NT2/D1 (cell line): Measurements from ENCODE around the gene LCORL.
"Not testable (repeated sequence)": the region's sequence is repeated elsewhere in the genome, so short reads cannot be mapped to it uniquely, and the experiment has no call there.

Experiments used
- DNase-seq: peaks from one replicate; pipeline ENCODE4 v3.0.0-alpha.2; 2011; ENCODE audit warnings: low read depth, low spot score
- H3K27me3 ChIP-seq: 2 replicates; pipeline ENCODE4 v1.6.0; 2011; ENCODE audit warnings: mild to moderate bottlenecking; ENCODE audit not compliant: insufficient read length, insufficient read depth
- H3K36me3 ChIP-seq: 2 replicates; pipeline ENCODE4 v1.6.1; 2011; ENCODE audit warnings: mild to moderate bottlenecking, low read length, mixed read lengths; ENCODE audit not compliant: insufficient read depth, insufficient read length
- H3K4me1 ChIP-seq: 2 replicates; pipeline ENCODE4 v1.5.1; 2011; ENCODE audit not compliant: insufficient read depth, insufficient read length
- H3K4me3 ChIP-seq: 2 replicates; pipeline ENCODE4 v1.5.1; 2011; ENCODE audit warnings: low read depth; ENCODE audit not compliant: insufficient read length
- H3K9ac ChIP-seq: 2 replicates; pipeline ENCODE4 v1.6.0; 2011; ENCODE audit warnings: low read depth; ENCODE audit not compliant: insufficient read length
- H3K9me3 ChIP-seq: 2 replicates; pipeline ENCODE4 v1.5.1; 2011; ENCODE audit warnings: mild to moderate bottlenecking, low read length; ENCODE audit not compliant: insufficient read depth
- SUZ12 ChIP-seq: IDR thresholded peaks from 2 replicates; pipeline ENCODE4 v1.6.1; 2011; ENCODE audit not compliant: insufficient read length, insufficient read depth; ENCODE audit errors: extremely low read depth
- YY1 ChIP-seq: IDR thresholded peaks from 2 replicates; pipeline ENCODE4 v1.6.1; 2011; ENCODE audit not compliant: insufficient read length, insufficient read depth
- ZNF274 ChIP-seq: IDR thresholded peaks from 2 replicates; pipeline ENCODE4 v1.6.1; 2011; ENCODE audit warnings: mild to moderate bottlenecking, low read depth, low read length

LCORL gene

DNA sequence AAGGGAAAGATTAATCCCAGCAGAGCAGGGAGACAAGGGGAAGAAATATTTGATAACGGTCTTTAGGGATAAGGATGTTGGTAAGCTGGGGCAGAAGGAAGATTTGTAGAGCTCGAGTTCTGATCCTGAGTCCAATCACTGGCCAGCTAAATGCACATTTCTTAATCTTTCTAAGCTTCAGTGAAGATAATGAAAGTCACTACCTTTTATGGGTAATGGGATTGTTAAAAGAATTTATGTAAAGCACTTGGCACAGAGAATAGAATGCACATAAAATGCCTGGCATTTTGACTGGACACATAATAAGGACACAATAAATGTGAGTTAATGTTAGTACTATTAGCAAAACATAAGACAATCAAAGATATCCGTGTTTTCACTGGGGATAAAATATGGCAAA is 167.5 kb downstream of the LCORL start:
- Histone ChIP-seq H3K4me3 (no peak overlapping the region), H3K4me1 (no peaks in the 10 kb centered on the region), H3K9ac (no peak overlapping the region), H3K36me3 (no peaks in the 10 kb centered on the region), H3K27me3 (no peaks in the 10 kb centered on the region), H3K9me3 (no peaks in the 10 kb centered on the region)
- TF ChIP-seq YY1 (no peak), SUZ12 (no peak), ZNF274 (no peak)
- no peak for DNase-seq

DNA sequence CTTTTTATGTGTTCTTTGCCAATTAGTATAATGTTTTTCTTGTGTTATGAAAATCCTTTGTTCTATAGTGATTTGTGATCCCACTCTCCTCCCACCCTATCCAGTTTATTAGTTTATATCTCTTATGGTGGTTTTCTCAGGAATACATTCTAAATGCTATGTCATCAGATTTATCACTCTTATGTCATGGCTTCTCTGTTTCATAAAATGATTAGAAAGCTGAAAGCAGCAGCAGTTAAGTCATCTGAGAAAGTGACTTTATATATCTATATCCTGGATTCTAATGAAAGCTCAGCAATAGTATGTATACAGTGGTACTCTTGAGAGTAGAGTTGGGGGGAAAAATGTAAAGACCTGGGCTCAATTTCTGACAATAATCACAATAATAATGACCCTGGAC is 169.6 kb downstream of the LCORL start:
- Histone ChIP-seq H3K4me3 (no peak overlapping the region), H3K36me3 (peaks cover 3% of the 10 kb centered on the region), H3K4me1 (no peaks in the 10 kb centered on the region), H3K9ac (no peak overlapping the region), H3K27me3 (no peaks in the 10 kb centered on the region), H3K9me3 (peaks cover 16% of the 10 kb centered on the region)
- no peak for TF ChIP-seq SUZ12
- no peak for TF ChIP-seq ZNF274
- no peak for TF ChIP-seq YY1
- no peak for DNase-seq

DNA sequence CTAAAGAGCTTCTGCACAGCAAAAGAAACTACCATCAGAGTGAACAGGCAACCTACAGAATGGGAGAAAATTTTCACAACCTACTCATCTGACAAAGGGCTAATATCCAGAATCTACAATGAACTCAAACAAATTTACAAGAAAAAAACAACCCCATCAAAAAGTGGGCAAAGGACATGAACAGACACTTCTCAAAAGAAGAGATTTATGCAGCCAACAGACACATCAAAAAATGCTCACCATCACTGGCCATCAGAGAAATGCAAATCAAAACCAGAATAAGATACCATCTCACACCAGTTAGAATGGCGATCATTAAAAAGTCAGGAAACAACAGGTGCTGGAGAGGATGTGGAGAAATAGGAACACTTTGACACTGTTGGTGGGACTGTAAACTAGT is 171.3 kb downstream of the LCORL start:
- H3K9me3 ChIP-seq = peaks cover 30% of the 10 kb centered on the region
- H3K4me1 ChIP-seq, H3K27me3 ChIP-seq, DNase-seq, H3K9ac ChIP-seq, H3K4me3 ChIP-seq: not testable (repeated sequence)
- H3K36me3 ChIP-seq = peaks cover 19% of the 10 kb centered on the region

DNA sequence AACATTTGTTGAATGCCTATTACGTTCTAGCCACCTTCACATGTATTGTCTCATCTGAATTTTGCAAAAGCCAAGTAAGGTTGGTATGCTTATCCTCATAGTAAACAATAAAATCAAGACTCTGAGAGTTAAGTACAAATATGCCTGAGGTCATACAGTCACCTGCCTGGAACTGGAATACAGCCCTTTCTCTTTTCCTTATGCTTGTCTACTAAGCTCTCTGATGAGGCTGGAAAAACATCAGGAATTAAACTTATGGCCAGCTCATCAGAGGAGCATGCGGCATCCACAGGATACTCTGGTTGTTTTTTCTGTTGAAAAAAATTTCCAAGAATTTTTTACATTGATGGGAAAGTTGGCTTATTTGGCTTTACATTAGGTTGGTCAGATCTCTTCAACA is 175.3 kb downstream of the LCORL start:
- H3K4me3 ChIP-seq = no peak overlapping the region
- no peaks in the 10 kb centered on the region for H3K4me1 ChIP-seq
- H3K27me3 ChIP-seq = no peaks in the 10 kb centered on the region
- peaks cover 30% of the 10 kb centered on the region for H3K9me3 ChIP-seq
- DNase-seq = no peak
- TF ChIP-seq ZNF274 (no peak), SUZ12 (no peak), YY1 (no peak)
- peaks cover 59% of the 10 kb centered on the region for H3K36me3 ChIP-seq
- H3K9ac ChIP-seq = no peak overlapping the region

DNA sequence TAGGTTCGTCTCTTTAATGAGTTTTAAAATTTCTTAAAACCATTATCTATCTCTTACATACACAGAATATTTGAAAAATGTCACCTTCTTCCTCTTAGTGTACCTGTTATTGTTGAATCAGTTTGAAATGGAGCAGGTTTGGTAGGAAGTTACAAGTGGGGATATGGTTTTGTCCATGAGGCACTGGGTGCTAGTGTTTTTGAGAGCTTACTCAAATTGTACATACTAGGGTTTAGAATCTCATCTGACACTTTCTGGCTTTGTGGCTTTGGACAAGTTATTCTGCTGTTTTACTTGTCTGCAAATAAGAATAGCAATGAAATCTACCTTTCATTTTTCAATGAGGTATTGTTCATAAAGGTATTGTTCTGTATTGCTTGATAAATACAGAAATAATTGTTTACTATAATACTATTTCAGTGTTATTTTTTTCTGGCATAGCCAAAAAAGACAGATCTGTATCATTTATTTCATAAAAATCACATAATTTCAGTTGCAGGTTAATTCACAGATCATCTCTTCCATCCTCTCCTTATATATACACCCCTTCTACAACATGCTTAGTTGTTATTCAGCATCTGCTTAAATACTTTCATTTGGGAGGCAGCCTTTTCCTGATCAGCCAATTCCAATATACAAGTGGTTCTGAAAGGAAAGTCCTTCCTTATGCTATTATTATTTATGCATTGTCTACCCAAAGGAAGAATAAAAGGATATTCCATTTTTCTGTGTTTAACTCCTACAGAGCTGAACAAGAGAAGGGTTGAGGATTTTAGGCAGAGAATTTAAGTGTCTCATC is 197.5 kb downstream of the LCORL start:
- no peak for TF ChIP-seq ZNF274
- no peak for TF ChIP-seq SUZ12
- Histone ChIP-seq H3K27me3 (no peaks in the 10 kb centered on the region), H3K9me3 (no peaks in the 10 kb centered on the region), H3K9ac (no peak overlapping the region), H3K4me3 (no peak overlapping the region), H3K36me3 (peaks cover 91% of the 10 kb centered on the region), H3K4me1 (no peaks in the 10 kb centered on the region)
- DNase-seq = no peak

DNA sequence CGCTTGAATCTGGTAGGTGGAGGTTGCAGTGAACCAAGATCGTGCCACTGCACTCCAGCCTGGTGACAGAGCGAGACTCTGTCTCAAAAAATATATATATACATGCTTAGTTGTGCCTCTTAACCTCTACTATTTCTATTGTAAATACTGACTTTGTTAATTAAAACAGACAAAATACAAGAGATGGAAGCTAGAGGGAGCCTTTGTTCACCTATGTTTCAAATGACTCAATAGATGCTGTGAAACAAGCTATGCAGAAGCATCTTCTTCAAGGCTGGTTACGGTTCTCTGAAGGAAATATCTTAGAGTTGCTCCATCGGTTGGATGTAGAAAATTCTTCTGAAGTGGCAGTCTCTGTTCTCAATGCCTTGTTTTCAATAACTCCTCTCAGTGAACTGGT is 204.5 kb downstream of the LCORL start:
- no peak for TF ChIP-seq SUZ12
- no peak for TF ChIP-seq YY1
- TF ChIP-seq ZNF274 = no peak
- Histone ChIP-seq H3K9me3 (no peaks in the 10 kb centered on the region), H3K4me1 (peaks cover 2% of the 10 kb centered on the region), H3K9ac (no peak overlapping the region), H3K27me3 (no peaks in the 10 kb centered on the region), H3K36me3 (peaks cover 93% of the 10 kb centered on the region), H3K4me3 (no peak overlapping the region)
- no peak for DNase-seq

DNA sequence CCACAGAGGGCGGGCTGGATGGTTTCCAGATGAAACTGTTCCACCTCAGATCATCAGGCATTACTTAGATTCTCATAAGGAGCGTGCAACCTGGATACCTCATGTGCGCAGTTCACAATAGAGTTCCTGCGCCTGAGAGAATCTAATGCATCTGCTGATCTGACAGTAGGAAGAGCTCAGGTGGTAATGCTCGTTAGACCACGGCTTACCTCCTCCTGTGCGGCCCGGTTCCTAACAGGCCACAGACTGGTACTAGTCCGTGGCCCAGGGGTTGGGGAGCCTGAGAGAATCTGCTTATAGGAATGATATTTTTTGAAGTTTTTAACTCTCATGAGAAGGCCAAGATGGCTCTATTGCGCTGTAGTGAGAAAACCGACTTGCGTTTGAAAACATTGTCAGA is 205.4 kb downstream of the LCORL start:
- TF ChIP-seq SUZ12 (no peak), YY1 (no peak), ZNF274 (no peak)
- no peak overlapping the region for H3K9ac ChIP-seq
- H3K36me3 ChIP-seq = peaks cover 90% of the 10 kb centered on the region
- H3K4me1 ChIP-seq = peaks cover 2% of the 10 kb centered on the region
- no peaks in the 10 kb centered on the region for H3K9me3 ChIP-seq
- H3K27me3 ChIP-seq = no peaks in the 10 kb centered on the region
- no peak overlapping the region for H3K4me3 ChIP-seq
- no peak for DNase-seq
